ENCODE measurements around the gene JMJD8. TPM values are rescaled to one million over a fixed set of nuclear protein-coding genes. Genes with fewer than 3 reads are reported as not detected.

The JMJD8 gene
- polyA plus RNA-seq, 4 donors = 23.0 to 46.2 (median 31.9) TPM

DNA sequence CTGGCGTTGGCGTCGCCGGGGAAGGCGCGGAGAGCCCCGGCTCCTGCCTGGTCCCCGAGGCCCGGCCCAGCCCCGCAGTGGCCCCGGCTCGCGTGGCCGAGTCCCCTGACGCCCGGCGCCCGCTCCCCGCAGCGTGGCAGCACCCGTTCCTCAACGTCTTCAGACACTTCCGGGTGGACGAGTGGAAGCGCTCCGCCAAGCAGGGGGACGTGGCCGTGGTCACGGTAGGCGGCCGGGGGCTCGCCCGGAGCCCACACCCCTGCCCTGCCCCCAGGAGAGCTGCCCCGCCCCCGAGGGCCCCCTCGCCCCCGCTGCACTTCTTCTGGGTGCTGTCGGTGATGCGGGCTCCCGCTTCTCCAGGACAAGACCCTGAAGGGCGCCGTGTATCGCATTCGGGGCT lies 34.5 kb downstream of the JMJD8 start:
- DNase-seq (no peak), FAIRE-seq (no peak)
- H3K9me3 ChIP-seq (ENCODE audit: control insufficient read depth in 2 of 2, insufficient read depth in 1 of 2, low read depth in 1 of 2, low read length in 1 of 2) = no peaks in the 10 kb centered on the region
- peaks cover 0 to 82% (median 0%) of the 10 kb centered on the region in 3 donors for H3K36me3 ChIP-seq (ENCODE audit: control insufficient read depth in 3 of 3, insufficient read depth in 2 of 3, low read depth in 1 of 3, low read length in 3 of 3)
- WGBS, 3 donors = 1 to 3% (median 2%) methylated on average over 9 to 44 of the region's 44 CpGs
- H3K4me1 ChIP-seq (ENCODE audit: control insufficient read depth in 3 of 3, insufficient read depth in 2 of 3, low read depth in 1 of 3, low read length in 2 of 3) = peaks cover 0 to 47% (median 2%) of the 10 kb centered on the region in 3 donors
- H3K4me3 ChIP-seq (ENCODE audit: low read depth in 1 of 3, low read length in 3 of 3) = peak overlapping the region; percentile 30 to 80 (median 60)
- no peaks in the 10 kb centered on the region for H3K27me3 ChIP-seq (ENCODE audit: control insufficient read depth in 3 of 3, insufficient read depth in 3 of 3, low read length in 3 of 3)
- H3K27ac ChIP-seq (ENCODE audit: low read depth in 1 of 3, low read length in 2 of 3) = no peak overlapping the region

DNA sequence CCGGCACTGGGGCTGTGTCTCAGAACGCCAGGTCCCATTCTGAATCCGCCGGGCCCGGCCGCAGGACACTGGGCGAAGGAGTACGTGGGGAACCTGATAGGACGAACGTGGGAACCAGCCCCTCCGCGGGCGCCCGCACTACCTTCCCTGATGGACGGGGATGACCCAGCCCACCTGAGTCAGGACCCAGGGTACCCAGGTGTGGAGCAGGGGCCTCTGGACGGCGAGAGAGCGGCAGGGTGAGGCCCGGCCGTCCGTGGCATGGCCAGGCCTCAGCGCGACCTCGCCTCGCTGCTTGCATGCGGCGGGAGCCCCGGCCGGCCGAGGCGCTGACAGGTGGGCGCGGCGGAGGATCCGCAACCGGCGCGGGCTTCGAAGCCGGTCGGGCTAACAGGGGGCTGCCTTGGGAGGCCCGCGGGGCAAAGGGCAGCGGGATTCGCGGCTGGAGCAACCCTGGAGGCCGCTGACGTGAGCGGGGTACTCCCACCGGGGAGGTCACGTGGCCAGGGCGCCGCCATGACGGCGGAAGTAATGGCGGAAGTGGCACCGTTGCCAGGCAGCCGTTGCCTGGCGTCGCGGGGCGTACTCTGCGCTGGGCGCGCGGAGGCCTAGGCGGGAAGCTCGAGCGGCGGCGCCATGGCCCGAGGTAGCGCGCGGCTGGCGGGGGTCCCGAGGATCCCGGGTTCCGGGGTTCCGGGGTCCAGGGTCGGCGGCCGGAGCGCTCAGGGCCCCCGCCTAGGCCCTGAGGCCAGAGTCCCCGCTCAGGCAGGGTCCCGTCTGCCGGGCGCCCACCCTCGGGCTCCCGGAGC lies 35.1 kb downstream of the JMJD8 start, which contains the start of gene WDR90:
TSS of gene WDR90 (plus strand) at position 585 of the 809 bp plus-strand sequence. CDS start at position 637, 52 bp downstream.
- peak within 1 kb of the TSS; percentile 42 to 80 (median 60) for H3K4me3 ChIP-seq (ENCODE audit: low read depth in 1 of 3, low read length in 3 of 3)
- peaks cover 0 to 84% (median 0%) of the 10 kb centered on the region in 3 donors for H3K36me3 ChIP-seq (ENCODE audit: control insufficient read depth in 3 of 3, insufficient read depth in 2 of 3, low read depth in 1 of 3, low read length in 3 of 3)
- H3K9me3 ChIP-seq (ENCODE audit: control insufficient read depth in 2 of 2, insufficient read depth in 1 of 2, low read depth in 1 of 2, low read length in 1 of 2) = no peaks in the 10 kb centered on the region
- DNase-seq (peak; percentile 95 to 99), FAIRE-seq (no peak)
- no peaks in the 10 kb centered on the region for H3K27me3 ChIP-seq (ENCODE audit: control insufficient read depth in 3 of 3, insufficient read depth in 3 of 3, low read length in 3 of 3)
- peaks cover 0 to 51% (median 5%) of the 10 kb centered on the region in 3 donors for H3K4me1 ChIP-seq (ENCODE audit: control insufficient read depth in 3 of 3, insufficient read depth in 2 of 3, low read depth in 1 of 3, low read length in 2 of 3)
- WGBS, 3 donors = 1 to 2% (median 1%) methylated on average over 75 to 91 of the region's 91 CpGs
- peak within 1 kb of the TSS; percentile 86 to 98 (median 97) for H3K27ac ChIP-seq (ENCODE audit: low read depth in 1 of 3, low read length in 2 of 3)

DNA sequence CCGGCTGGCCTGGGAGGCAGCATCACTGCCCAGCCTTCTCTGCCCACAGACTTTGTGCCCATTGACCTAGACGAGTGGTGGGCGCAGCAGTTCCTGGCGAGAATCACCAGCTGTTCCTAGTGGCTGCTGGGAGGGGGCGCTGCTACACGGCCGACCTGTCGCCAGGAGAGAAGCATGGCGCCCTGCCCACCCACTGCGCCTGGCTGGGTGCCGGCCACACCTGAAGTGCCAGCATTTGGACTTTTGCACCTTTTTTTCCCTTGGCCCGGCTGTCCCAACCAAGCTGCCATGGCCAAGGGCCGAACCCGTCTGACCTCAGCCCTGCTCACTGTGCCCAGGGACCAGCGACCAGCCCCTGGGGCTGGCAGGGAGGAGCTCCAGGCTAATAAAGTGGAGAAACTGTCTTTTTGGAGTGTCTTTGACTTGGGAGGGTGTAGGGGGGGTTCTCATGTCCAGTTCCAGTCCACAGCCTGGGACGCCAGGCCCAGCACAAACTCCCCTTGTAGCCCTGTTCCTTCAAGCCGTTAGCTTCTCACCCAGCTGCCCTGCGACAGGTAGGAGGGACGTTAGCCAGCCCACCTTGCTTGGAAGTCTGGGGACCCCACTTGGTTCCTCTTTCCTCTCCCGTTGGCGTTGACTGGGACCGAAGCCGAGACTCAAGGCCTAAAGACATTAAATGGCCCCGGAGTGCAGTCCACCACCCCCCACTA lies 35.9 kb downstream of the JMJD8 start:
- 14 to 21% (median 14%) methylated on average over 22 to 24 of the region's 24 CpGs for WGBS, 3 donors
- Histone ChIP-seq H3K4me1 (ENCODE audit: control insufficient read depth in 3 of 3, insufficient read depth in 2 of 3, low read depth in 1 of 3, low read length in 2 of 3) (peaks cover 0 to 53% (median 5%) of the 10 kb centered on the region in 3 donors), H3K36me3 (ENCODE audit: control insufficient read depth in 3 of 3, insufficient read depth in 2 of 3, low read depth in 1 of 3, low read length in 3 of 3) (peaks cover 0 to 84% (median 0%) of the 10 kb centered on the region in 3 donors), H3K27me3 (ENCODE audit: control insufficient read depth in 3 of 3, insufficient read depth in 3 of 3, low read length in 3 of 3) (no peaks in the 10 kb centered on the region), H3K4me3 (ENCODE audit: low read depth in 1 of 3, low read length in 3 of 3) (peak overlapping the region; percentile 39 to 80 (median 42)), H3K9me3 (ENCODE audit: control insufficient read depth in 2 of 2, insufficient read depth in 1 of 2, low read depth in 1 of 2, low read length in 1 of 2) (no peaks in the 10 kb centered on the region), H3K27ac (ENCODE audit: low read depth in 1 of 3, low read length in 2 of 3) (peak overlapping the region; percentile 86 to 98 (median 97))
- FAIRE-seq (no peak), DNase-seq (peak; percentile 57 to 92)

DNA sequence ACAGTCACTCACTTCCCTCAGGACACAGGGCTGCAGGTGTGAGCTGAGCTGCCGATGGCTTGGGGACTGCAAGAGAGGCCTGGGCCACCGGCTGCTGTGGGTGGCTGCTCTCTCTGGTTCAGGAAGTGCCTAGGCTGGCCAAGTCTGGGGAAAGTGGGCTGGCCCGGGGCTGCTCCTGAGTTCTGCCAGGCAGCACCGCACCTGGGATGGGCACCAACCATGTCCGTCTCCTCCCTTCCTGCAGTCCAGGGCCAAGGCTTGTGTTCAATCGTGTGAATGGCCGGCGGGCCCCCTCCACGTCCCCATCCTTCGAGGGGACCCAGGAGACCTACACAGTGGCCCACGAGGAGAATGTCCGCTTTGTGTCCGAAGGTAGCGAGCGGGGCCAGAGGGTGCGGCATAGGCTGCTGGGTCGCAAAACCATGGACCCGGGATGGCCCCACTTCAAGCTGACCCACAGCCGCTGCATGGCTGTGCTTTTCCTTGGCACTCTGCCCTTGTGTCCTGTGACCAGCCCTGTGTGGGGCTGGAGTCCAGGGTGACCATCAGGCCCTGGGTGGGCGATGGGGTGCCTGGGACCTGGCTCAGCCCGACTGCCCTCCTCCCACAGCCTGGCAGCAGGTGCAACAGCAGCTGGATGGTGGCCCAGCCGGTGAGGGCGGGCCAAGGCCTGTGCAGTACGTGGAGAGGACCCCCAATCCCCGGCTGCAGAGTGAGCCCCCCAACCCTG lies 36.8 kb downstream of the JMJD8 start:
- H3K27me3 ChIP-seq (ENCODE audit: control insufficient read depth in 3 of 3, insufficient read depth in 3 of 3, low read length in 3 of 3) = no peaks in the 10 kb centered on the region
- H3K9me3 ChIP-seq (ENCODE audit: control insufficient read depth in 2 of 2, insufficient read depth in 1 of 2, low read depth in 1 of 2, low read length in 1 of 2) = no peaks in the 10 kb centered on the region
- peak overlapping the region; percentile 86 to 98 (median 97) for H3K27ac ChIP-seq (ENCODE audit: low read depth in 1 of 3, low read length in 2 of 3)
- H3K36me3 ChIP-seq (ENCODE audit: control insufficient read depth in 3 of 3, insufficient read depth in 2 of 3, low read depth in 1 of 3, low read length in 3 of 3) = peaks cover 0 to 81% (median 0%) of the 10 kb centered on the region in 3 donors
- WGBS, 3 donors = 28 to 66% (median 38%) methylated on average over 24 to 25 of the region's 25 CpGs
- FAIRE-seq (no peak), DNase-seq (peak; percentile 16 to 52)
- H3K4me3 ChIP-seq (ENCODE audit: low read depth in 1 of 3, low read length in 3 of 3) = peak overlapping the region; percentile 6 to 42 (median 28)
- H3K4me1 ChIP-seq (ENCODE audit: control insufficient read depth in 3 of 3, insufficient read depth in 2 of 3, low read depth in 1 of 3, low read length in 2 of 3) = peaks cover 0 to 61% (median 5%) of the 10 kb centered on the region in 3 donors

DNA sequence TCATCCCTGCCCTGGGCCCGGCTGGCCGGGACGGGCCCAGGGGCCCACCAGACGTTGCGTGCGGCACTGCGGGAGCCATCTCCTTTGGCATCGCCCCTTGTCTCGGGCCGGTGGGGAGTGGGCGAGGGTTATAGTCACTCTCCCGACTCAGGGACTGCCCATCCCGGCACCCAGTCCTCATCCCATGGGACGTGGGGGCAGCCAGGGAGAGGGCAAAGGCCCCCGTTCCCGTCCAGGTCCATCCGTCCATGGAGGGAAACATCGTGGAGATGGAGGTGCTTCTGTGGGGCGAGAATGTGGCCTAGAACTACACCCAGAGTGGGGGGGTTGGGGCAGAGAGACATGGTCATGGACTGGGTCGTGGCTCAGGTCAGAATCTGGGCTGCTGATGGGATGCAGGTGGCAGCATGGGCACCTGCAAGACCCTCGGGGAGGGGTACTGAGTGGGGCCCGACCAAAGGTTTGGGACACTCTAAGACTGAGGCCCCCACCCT lies 37.4 kb downstream of the JMJD8 start:
- H3K9me3 ChIP-seq (ENCODE audit: control insufficient read depth in 2 of 2, insufficient read depth in 1 of 2, low read depth in 1 of 2, low read length in 1 of 2) = no peaks in the 10 kb centered on the region
- 47 to 75% (median 52%) methylated on average over 19 to 22 of the region's 22 CpGs for WGBS, 3 donors
- H3K27ac ChIP-seq (ENCODE audit: low read depth in 1 of 3, low read length in 2 of 3) = peak overlapping the region; percentile 86 to 98 (median 97)
- H3K36me3 ChIP-seq (ENCODE audit: control insufficient read depth in 3 of 3, insufficient read depth in 2 of 3, low read depth in 1 of 3, low read length in 3 of 3) = peaks cover 0 to 75% (median 0%) of the 10 kb centered on the region in 3 donors
- no peaks in the 10 kb centered on the region for H3K27me3 ChIP-seq (ENCODE audit: control insufficient read depth in 3 of 3, insufficient read depth in 3 of 3, low read length in 3 of 3)
- no peak overlapping the region for H3K4me3 ChIP-seq (ENCODE audit: low read depth in 1 of 3, low read length in 3 of 3)
- no peak for FAIRE-seq
- no peak for DNase-seq
- H3K4me1 ChIP-seq (ENCODE audit: control insufficient read depth in 3 of 3, insufficient read depth in 2 of 3, low read depth in 1 of 3, low read length in 2 of 3) = peaks cover 0 to 61% (median 5%) of the 10 kb centered on the region in 3 donors

DNA sequence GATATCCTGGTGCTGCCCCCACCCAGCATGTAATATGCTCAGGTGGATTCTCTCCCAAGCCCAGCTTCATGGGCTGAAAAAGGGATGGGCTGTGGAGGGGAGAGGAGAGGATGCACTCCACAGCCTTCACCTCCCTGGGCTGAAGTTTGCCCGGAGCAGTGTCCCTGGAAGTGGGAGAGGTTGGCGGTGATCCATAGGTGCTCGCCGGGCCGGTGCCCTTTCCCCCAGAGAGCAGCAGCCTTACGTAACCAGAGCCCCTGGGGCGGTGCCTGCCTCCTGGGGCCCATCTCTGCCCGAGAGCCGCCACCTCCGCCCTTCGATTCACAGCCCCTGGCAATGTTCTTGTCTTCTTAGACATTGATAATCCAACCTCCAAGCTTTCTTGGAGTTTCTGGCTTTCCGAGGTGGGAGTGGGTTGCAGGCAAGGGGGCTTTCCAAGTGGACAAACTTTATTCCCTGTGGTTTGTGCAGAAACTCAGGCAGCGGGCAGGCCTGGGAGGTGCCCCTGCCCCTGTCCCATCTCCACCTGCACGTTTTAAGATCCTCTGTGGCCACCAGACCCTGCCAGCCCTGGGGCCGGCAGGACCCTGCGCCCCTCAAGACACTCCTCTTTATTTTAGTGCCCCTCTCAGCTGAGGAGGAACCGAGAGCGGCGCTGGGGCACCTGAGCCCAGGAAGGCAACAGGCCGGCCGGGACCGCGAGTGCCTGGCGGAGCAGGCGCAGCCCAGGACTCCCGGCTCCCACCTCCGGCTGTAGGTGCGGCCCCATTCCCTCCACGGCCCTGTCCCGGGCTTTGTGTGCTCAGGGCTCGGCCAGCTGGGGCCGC lies 38.1 kb downstream of the JMJD8 start:
- H3K36me3 ChIP-seq (ENCODE audit: control insufficient read depth in 3 of 3, insufficient read depth in 2 of 3, low read depth in 1 of 3, low read length in 3 of 3) = peaks cover 0 to 68% (median 0%) of the 10 kb centered on the region in 3 donors
- FAIRE-seq = no peak

DNA sequence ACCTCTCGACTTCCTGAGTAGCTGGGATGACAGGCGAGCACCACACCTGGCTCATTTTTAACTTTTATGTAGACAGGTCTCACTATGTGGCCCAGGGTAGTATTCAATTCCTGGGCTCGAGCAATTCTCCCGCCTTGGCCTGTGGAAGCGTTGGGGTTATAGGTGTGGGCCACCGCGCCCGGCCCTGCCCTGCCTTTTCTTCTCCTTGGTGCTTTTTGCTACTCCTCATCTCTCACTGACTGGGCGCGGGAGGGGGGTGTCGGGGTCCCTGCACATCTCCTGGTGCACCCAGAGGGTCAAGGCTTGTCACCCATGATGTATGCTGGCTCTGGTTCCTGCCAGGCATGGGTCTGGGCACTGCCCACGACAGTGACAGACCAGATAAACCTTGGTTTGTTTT lies 39.6 kb downstream of the JMJD8 start:
- H3K27me3 ChIP-seq (ENCODE audit: control insufficient read depth in 3 of 3, insufficient read depth in 3 of 3, low read length in 3 of 3) = no peaks in the 10 kb centered on the region
- 80 to 88% (median 84%) methylated on average over 12 of the region's 12 CpGs for WGBS, 3 donors
- H3K9me3 ChIP-seq (ENCODE audit: control insufficient read depth in 2 of 2, insufficient read depth in 1 of 2, low read depth in 1 of 2, low read length in 1 of 2) = no peaks in the 10 kb centered on the region
- peaks cover 0 to 63% (median 5%) of the 10 kb centered on the region in 3 donors for H3K4me1 ChIP-seq (ENCODE audit: control insufficient read depth in 3 of 3, insufficient read depth in 2 of 3, low read depth in 1 of 3, low read length in 2 of 3)
- no peak for DNase-seq
- H3K36me3 ChIP-seq (ENCODE audit: control insufficient read depth in 3 of 3, insufficient read depth in 2 of 3, low read depth in 1 of 3, low read length in 3 of 3) = peaks cover 0 to 60% (median 0%) of the 10 kb centered on the region in 3 donors
- H3K27ac ChIP-seq (ENCODE audit: low read depth in 1 of 3, low read length in 2 of 3) = peak overlapping the region; percentile 4 to 65 (median 35)
- FAIRE-seq = no peak
- H3K4me3 ChIP-seq (ENCODE audit: low read depth in 1 of 3, low read length in 3 of 3) = no peak overlapping the region

More for the DNA sequence above, 38.1 kb downstream of the JMJD8 start:
- peak; percentile 81 to 88 for DNase-seq
- 36 to 66% (median 50%) methylated on average over 30 to 32 of the region's 32 CpGs for WGBS, 3 donors
- peak overlapping the region in 1 of 3 donors; percentile 22 for H3K4me3 ChIP-seq (ENCODE audit: low read depth in 1 of 3, low read length in 3 of 3)
- peaks cover 0 to 61% (median 5%) of the 10 kb centered on the region in 3 donors for H3K4me1 ChIP-seq (ENCODE audit: control insufficient read depth in 3 of 3, insufficient read depth in 2 of 3, low read depth in 1 of 3, low read length in 2 of 3)
- H3K27ac ChIP-seq (ENCODE audit: low read depth in 1 of 3, low read length in 2 of 3) = peak overlapping the region; percentile 86 to 98 (median 97)
- H3K9me3 ChIP-seq (ENCODE audit: control insufficient read depth in 2 of 2, insufficient read depth in 1 of 2, low read depth in 1 of 2, low read length in 1 of 2) = no peaks in the 10 kb centered on the region
- H3K27me3 ChIP-seq (ENCODE audit: control insufficient read depth in 3 of 3, insufficient read depth in 3 of 3, low read length in 3 of 3) = no peaks in the 10 kb centered on the region
